22Rv1 (cell line): Measurements from ENCODE around the gene DENND1B.

ENCODE experiments used
- H3K27ac ChIP-seq: fragments of 450-650 bp; 2 replicates; pipeline ENCODE4 v1.5.1; 2017
- ZFX ChIP-seq: fragments of 450-650 bp; IDR thresholded peaks from 2 replicates; pipeline ENCODE4 v1.6.1; 2017; ENCODE audit warnings: antibody characterized with exemption, borderline replicate concordance
- TF ChIP-seq, protein P1 (sequence below): fragments of 450-650 bp; IDR thresholded peaks from 2 replicates; pipeline ENCODE4 v1.5.1; 2017; ENCODE audit warnings: mild to moderate bottlenecking

Gene DENND1B

DNA sequence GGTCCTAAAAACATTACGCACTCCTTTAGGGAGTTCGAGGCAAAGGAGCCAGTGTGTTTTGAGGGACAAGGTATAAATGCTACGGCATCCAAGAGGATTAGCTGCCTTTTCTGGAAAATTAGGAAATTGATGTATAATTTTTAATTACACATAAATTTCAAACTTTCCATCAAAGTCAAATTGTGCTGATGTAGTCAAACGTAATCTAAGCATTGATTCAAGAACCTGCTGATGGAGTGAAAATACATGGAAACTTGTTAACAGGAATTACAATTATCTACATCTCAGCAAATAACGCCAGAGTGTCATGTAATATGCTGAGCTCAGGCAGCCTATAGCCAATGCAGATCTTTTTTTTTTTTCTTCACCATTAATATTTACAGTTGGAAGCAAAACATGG, 312.7 kb downstream of the DENND1B start:
- no peak overlapping the region for H3K27ac ChIP-seq
- no peak for TF ChIP-seq ZFX
- TF ChIP-seq, protein P1, sequence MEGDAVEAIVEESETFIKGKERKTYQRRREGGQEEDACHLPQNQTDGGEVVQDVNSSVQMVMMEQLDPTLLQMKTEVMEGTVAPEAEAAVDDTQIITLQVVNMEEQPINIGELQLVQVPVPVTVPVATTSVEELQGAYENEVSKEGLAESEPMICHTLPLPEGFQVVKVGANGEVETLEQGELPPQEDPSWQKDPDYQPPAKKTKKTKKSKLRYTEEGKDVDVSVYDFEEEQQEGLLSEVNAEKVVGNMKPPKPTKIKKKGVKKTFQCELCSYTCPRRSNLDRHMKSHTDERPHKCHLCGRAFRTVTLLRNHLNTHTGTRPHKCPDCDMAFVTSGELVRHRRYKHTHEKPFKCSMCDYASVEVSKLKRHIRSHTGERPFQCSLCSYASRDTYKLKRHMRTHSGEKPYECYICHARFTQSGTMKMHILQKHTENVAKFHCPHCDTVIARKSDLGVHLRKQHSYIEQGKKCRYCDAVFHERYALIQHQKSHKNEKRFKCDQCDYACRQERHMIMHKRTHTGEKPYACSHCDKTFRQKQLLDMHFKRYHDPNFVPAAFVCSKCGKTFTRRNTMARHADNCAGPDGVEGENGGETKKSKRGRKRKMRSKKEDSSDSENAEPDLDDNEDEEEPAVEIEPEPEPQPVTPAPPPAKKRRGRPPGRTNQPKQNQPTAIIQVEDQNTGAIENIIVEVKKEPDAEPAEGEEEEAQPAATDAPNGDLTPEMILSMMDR: no peak
